ENCODE data around the gene LMF2.

GRCh38 chr22:50525858-50526107 is 18.3 kb upstream of the LMF2 start:
- TF ChIP-seq, protein P1, sequence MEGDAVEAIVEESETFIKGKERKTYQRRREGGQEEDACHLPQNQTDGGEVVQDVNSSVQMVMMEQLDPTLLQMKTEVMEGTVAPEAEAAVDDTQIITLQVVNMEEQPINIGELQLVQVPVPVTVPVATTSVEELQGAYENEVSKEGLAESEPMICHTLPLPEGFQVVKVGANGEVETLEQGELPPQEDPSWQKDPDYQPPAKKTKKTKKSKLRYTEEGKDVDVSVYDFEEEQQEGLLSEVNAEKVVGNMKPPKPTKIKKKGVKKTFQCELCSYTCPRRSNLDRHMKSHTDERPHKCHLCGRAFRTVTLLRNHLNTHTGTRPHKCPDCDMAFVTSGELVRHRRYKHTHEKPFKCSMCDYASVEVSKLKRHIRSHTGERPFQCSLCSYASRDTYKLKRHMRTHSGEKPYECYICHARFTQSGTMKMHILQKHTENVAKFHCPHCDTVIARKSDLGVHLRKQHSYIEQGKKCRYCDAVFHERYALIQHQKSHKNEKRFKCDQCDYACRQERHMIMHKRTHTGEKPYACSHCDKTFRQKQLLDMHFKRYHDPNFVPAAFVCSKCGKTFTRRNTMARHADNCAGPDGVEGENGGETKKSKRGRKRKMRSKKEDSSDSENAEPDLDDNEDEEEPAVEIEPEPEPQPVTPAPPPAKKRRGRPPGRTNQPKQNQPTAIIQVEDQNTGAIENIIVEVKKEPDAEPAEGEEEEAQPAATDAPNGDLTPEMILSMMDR (tag by site-specific recombination; IDR thresholded peaks at IDR 0.05) = no peak
- TF ChIP-seq ZNF335 (tag by site-specific recombination; conservative IDR thresholded peaks at IDR 0.05) (no peak), ZNF692 (tag by site-specific recombination; IDR thresholded peaks at IDR 0.05) (no peak), HOXA7 (CRISPR knock-in tag; IDR thresholded peaks at IDR 0.05; ENCODE audit: borderline replicate concordance) (no peak), TRIM28 (IDR thresholded peaks at IDR 0.05; ENCODE audit: borderline replicate concordance, low read length) (no peak), PATZ1 (tag by site-specific recombination; IDR thresholded peaks at IDR 0.05) (no peak), ZBTB7A (tag by site-specific recombination; IDR thresholded peaks at IDR 0.05; ENCODE audit: low read depth) (no peak)
- TF ChIP-seq, protein P2, sequence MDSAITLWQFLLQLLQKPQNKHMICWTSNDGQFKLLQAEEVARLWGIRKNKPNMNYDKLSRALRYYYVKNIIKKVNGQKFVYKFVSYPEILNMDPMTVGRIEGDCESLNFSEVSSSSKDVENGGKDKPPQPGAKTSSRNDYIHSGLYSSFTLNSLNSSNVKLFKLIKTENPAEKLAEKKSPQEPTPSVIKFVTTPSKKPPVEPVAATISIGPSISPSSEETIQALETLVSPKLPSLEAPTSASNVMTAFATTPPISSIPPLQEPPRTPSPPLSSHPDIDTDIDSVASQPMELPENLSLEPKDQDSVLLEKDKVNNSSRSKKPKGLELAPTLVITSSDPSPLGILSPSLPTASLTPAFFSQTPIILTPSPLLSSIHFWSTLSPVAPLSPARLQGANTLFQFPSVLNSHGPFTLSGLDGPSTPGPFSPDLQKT (IDR thresholded peaks at IDR 0.05; ENCODE audit: borderline replicate concordance, low read depth, low read length) = no peak
- TF ChIP-seq, protein P3, sequence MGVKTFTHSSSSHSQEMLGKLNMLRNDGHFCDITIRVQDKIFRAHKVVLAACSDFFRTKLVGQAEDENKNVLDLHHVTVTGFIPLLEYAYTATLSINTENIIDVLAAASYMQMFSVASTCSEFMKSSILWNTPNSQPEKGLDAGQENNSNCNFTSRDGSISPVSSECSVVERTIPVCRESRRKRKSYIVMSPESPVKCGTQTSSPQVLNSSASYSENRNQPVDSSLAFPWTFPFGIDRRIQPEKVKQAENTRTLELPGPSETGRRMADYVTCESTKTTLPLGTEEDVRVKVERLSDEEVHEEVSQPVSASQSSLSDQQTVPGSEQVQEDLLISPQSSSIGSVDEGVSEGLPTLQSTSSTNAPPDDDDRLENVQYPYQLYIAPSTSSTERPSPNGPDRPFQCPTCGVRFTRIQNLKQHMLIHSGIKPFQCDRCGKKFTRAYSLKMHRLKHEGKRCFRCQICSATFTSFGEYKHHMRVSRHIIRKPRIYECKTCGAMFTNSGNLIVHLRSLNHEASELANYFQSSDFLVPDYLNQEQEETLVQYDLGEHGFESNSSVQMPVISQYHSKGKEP (tag by site-specific recombination; IDR thresholded peaks at IDR 0.05) = no peak
